ENCODE results near the gene SVOP.

DNA sequence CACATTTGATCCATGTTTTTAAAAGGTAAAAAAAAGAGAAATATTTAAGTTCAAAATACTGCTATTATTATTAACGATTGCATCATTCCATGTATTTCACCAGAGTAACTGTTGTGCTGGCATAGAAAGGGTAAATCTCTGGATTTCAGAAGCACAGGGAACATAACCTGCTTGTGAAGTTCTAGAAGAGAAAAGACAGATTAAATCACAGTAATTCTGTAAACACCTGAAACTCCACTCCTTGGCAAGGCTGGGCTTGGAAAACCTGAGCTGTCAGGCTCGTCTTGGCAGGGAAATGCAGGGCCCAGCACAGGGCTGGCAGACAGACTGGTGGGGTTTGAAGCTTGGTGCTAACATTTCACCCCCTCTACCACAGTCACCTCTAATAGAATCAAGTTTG is 35.1 kb downstream of the SVOP start:
- TF ChIP-seq, protein P1, sequence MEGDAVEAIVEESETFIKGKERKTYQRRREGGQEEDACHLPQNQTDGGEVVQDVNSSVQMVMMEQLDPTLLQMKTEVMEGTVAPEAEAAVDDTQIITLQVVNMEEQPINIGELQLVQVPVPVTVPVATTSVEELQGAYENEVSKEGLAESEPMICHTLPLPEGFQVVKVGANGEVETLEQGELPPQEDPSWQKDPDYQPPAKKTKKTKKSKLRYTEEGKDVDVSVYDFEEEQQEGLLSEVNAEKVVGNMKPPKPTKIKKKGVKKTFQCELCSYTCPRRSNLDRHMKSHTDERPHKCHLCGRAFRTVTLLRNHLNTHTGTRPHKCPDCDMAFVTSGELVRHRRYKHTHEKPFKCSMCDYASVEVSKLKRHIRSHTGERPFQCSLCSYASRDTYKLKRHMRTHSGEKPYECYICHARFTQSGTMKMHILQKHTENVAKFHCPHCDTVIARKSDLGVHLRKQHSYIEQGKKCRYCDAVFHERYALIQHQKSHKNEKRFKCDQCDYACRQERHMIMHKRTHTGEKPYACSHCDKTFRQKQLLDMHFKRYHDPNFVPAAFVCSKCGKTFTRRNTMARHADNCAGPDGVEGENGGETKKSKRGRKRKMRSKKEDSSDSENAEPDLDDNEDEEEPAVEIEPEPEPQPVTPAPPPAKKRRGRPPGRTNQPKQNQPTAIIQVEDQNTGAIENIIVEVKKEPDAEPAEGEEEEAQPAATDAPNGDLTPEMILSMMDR (IDR thresholded peaks at IDR 0.05; ENCODE audit: low read depth, low read length): no peak
- no peak for TF ChIP-seq EZH2phosphoT487 (IDR thresholded peaks at IDR 0.05; ENCODE audit: low read depth)
